AG09319 (cell line): ENCODE measurements around the gene BATF3.
"Not testable (repeated sequence)": the region's sequence is repeated elsewhere in the genome, so short reads cannot be mapped to it uniquely, and the experiment has no call there.

Experiments
- DNase-seq: peaks from one replicate; pipeline ENCODE4 v3.0.0-alpha.2; 2010; ENCODE audit warnings: low read depth; ENCODE audit errors: extremely low read depth
- CTCF ChIP-seq: IDR thresholded peaks from 2 replicates; pipeline ENCODE4 v1.5.1; 2011; ENCODE audit warnings: low read depth, mild to moderate bottlenecking, inconsistent platforms, low read length, moderate library complexity

BATF3 gene

GRCh38 chr1:212666116-212666775 lies 33.4 kb downstream of the BATF3 start:
- no peak for TF ChIP-seq CTCF
- no peak for DNase-seq

GRCh38 chr1:212665241-212666115 lies 34.2 kb downstream of the BATF3 start:
- DNase-seq: peak; percentile 51
- peak; percentile 90 for TF ChIP-seq CTCF

GRCh38 chr1:212664409-212665199 lies 35.0 kb downstream of the BATF3 start:
- no peak for TF ChIP-seq CTCF
- DNase-seq: no peak

GRCh38 chr1:212658250-212658649 lies 41.4 kb downstream of the BATF3 start:
- not testable (repeated sequence) for DNase-seq

GRCh38 chr1:212656730-212657129 lies 42.9 kb downstream of the BATF3 start:
- no peak for TF ChIP-seq CTCF
- no peak for DNase-seq

GRCh38 chr1:212655668-212656440 lies 43.8 kb downstream of the BATF3 start:
- DNase-seq: no peak
- no peak for TF ChIP-seq CTCF

GRCh38 chr1:212652609-212653008 lies 47.0 kb downstream of the BATF3 start:
- TF ChIP-seq CTCF: no peak
- DNase-seq: no peak
